Endothelial cell of umbilical vein (primary cell): ENCODE data around the gene IRF1. TPM values are rescaled to one million over a fixed set of nuclear protein-coding genes. Genes with fewer than 3 reads are reported as not detected.

ENCODE experiments used
- BruUV-seq: library from RNA; stranded (reverse); fragments of 400-500 nt; replicated peaks from 2 replicates; lab custom pipeline; 2021; lab: Mats Ljungman, UMichigan
- CTCF ChIA-PET: fragments of 300-600, 350-600 bp; sonication (Branson Sonifier 250); formaldehyde crosslinking; loops from one replicate; lab custom pipeline; 2021; ENCODE audit warnings: antibody characterized with exemption, inconsistent platforms; lab: Charles Lee
- POLR2A ChIA-PET: fragments of 300-600, 350-600 bp; sonication (Branson Sonifier 250); formaldehyde crosslinking; loops from one replicate; lab custom pipeline; 2021; ENCODE audit warnings: antibody characterized with exemption, inconsistent platforms; lab: Charles Lee
- DNase-seq: peaks from one replicate; pipeline ENCODE4 v3.0.0-alpha.2; 2011; ENCODE audit warnings: low read depth, low spot score
- FAIRE-seq: peaks from 2 replicates; lab custom pipeline; 2011; peaks lifted over from hg19 to GRCh38; lab: Jason Lieb, UNC
- H2AFZ ChIP-seq: 2 replicates; pipeline ENCODE4 v1.6.0; 2012; ENCODE audit warnings: low read depth, low read length, control low read depth, inconsistent platforms
- H3K27ac ChIP-seq: 2 replicates; pipeline ENCODE4 v1.5.1; 2011; ENCODE audit warnings: low read depth, mild to moderate bottlenecking, control low read depth, low read length, moderate library complexity; ENCODE audit not compliant: insufficient read depth
- H3K27me3 ChIP-seq, 2 experiments: 2 replicates each; pipeline versions ENCODE4 v1.6.0 to v1.6.1; 2011; ENCODE audit warnings: low read length in 2 of 2, mixed read lengths in 1 of 2; ENCODE audit not compliant: control insufficient read depth in 2 of 2, insufficient read depth in 2 of 2
- H3K36me3 ChIP-seq, 2 experiments: 2 replicates in 1 of 2; 3 replicates in 1 of 2; pipeline ENCODE4 v1.5.1; 2011; ENCODE audit warnings: low read length in 2 of 2, mild to moderate bottlenecking in 1 of 2, moderate library complexity in 1 of 2; ENCODE audit not compliant: control insufficient read depth in 2 of 2, insufficient read depth in 2 of 2; ENCODE audit errors: extremely low read depth in 1 of 2
- H3K4me1 ChIP-seq: 3 replicates; pipeline ENCODE4 v1.5.1; 2011; ENCODE audit warnings: mild to moderate bottlenecking, low read length; ENCODE audit not compliant: control insufficient read depth, insufficient read depth; ENCODE audit errors: extremely low read depth
- H3K4me2 ChIP-seq: 2 replicates; pipeline ENCODE4 v1.6.1; 2011; ENCODE audit warnings: low read length, control low read depth, mixed read lengths; ENCODE audit not compliant: insufficient read depth
- H3K4me3 ChIP-seq, 3 experiments: fragments of 200-600 bp in 1 of 3; sonication (generic), shearing (Covaris generic) in 1 of 3; replicated peaks in 1 of 3; 2 replicates each; pipeline ENCODE4 v1.5.1; 2011 to 2016; ENCODE audit warnings: control low read depth in 3 of 3, low read length in 3 of 3, mild to moderate bottlenecking in 2 of 3, inconsistent platforms in 1 of 3, low read depth in 1 of 3, moderate library complexity in 1 of 3; ENCODE audit not compliant: insufficient read depth in 1 of 3
- H3K79me2 ChIP-seq: 2 replicates; pipeline ENCODE4 v1.6.0; 2012; ENCODE audit warnings: low read length, inconsistent platforms; ENCODE audit not compliant: control insufficient read depth, insufficient read depth
- H3K9ac ChIP-seq: replicated peaks from 2 replicates; pipeline ENCODE3; 2011; ENCODE audit warnings: low read length, control low read depth; ENCODE audit not compliant: insufficient read depth; ENCODE audit errors: extremely low read depth
- H3K9me1 ChIP-seq: replicated peaks from 3 replicates; pipeline ENCODE4 v1.6.0; 2011; ENCODE audit warnings: mild to moderate bottlenecking, low read length; ENCODE audit not compliant: control insufficient read depth, insufficient read depth; ENCODE audit errors: extremely low read depth
- H3K9me3 ChIP-seq: replicated peaks from 2 replicates; pipeline ENCODE4 v1.5.1; 2012; ENCODE audit warnings: low read length, inconsistent platforms; ENCODE audit not compliant: control insufficient read depth, insufficient read depth
- H4K20me1 ChIP-seq: replicated peaks from 2 replicates; pipeline ENCODE3; 2011; ENCODE audit warnings: mild to moderate bottlenecking, low read length; ENCODE audit not compliant: control insufficient read depth, insufficient read depth; ENCODE audit errors: extremely low read depth
- EZH2 ChIP-seq: IDR thresholded peaks from 2 replicates; pipeline ENCODE4 v1.6.1; 2012; ENCODE audit warnings: borderline replicate concordance, low read depth, mild to moderate bottlenecking, moderate library complexity, low read length, inconsistent platforms; ENCODE audit not compliant: severe bottlenecking
- FOS ChIP-seq: IDR thresholded peaks from 2 replicates; pipeline ENCODE4 v1.6.1; 2011; ENCODE audit warnings: mild to moderate bottlenecking, low read length, moderate library complexity, borderline replicate concordance; ENCODE audit not compliant: insufficient read depth
- GATA2 ChIP-seq: IDR thresholded peaks from 2 replicates; pipeline ENCODE4 v1.7.0; 2011; ENCODE audit warnings: low read depth, mild to moderate bottlenecking, moderate library complexity, mixed read lengths, low read length; ENCODE audit not compliant: insufficient read length, insufficient read depth
- JUN ChIP-seq: IDR thresholded peaks from 2 replicates; pipeline ENCODE4 v1.6.1; 2011; ENCODE audit warnings: borderline replicate concordance, low read depth; ENCODE audit not compliant: insufficient read length, insufficient read depth
- MYC ChIP-seq: IDR thresholded peaks from one replicate; pipeline ENCODE4 v1.6.1; 2011; ENCODE audit warnings: mild to moderate bottlenecking, low read depth, low read length
- POLR2A ChIP-seq: IDR thresholded peaks from 2 replicates; pipeline ENCODE4 v1.6.1; 2012; ENCODE audit warnings: low read depth, mild to moderate bottlenecking, control low read depth, low read length
- POLR2AphosphoS5 ChIP-seq: IDR thresholded peaks from 2 replicates; pipeline ENCODE4 v1.6.1; 2012; ENCODE audit warnings: low read depth, mild to moderate bottlenecking, control low read depth, low read length, moderate library complexity; ENCODE audit not compliant: insufficient read depth
- dilution Hi-C: fragments of 300-500 bp; cut with MboI; formaldehyde crosslinking; loops from one replicate; pipeline ENCODE4 v1.15.0; 2019; ENCODE audit warnings: low sequenced_read_pairs; ENCODE audit not compliant: extremely low pct_ligation_motif_present
- intact Hi-C: fragments of 100-400 bp; cut with micrococcal nuclease; formaldehyde crosslinking; loops from one replicate; pipeline ENCODE4 v1.10.0; 2022
- polyA plus RNA-seq, 4 experiments: library from polyadenylated mRNA; depleted of rRNA in 3 of 4; stranded (reverse) in 3 of 4; unstranded in 1 of 4; fragments of >200 nt; gene quantifications; 2 replicates each; pipeline versions ENCODE4 v1.2.1 to v1.2.3, GENCODE V29; 2011 to 2012; ENCODE audit warnings: missing spikeins in 1 of 4
- total RNA-seq: library from RNA; stranded (reverse); gene quantifications from 2 replicates; pipeline ENCODE4 v1.2.3, GENCODE V29; 2021
- TF ChIP-seq, protein P1 (sequence below): IDR thresholded peaks from 2 replicates; pipeline ENCODE4 v1.6.1; 2011; ENCODE audit not compliant: insufficient read depth, insufficient read length
- TF ChIP-seq, protein P2 (sequence below), 2 donors: IDR thresholded peaks; 1 replicate in 1 of 2; 2 replicates in 1 of 2; pipeline ENCODE4 v1.5.1; 2011; ENCODE audit warnings: low read length in 2 of 2, mild to moderate bottlenecking in 2 of 2, moderate library complexity in 2 of 2, control low read depth in 1 of 2, inconsistent platforms in 1 of 2, low read depth in 1 of 2; ENCODE audit not compliant: insufficient read depth in 1 of 2; ENCODE audit errors: extremely low read depth in 1 of 2

The IRF1 gene
- total and polyA plus RNA-seq, 2 donors (not counting 3 experiments of a cell fraction or from before 2014, with no cell fraction given) = 12.3 to 28.0 TPM

DNA sequence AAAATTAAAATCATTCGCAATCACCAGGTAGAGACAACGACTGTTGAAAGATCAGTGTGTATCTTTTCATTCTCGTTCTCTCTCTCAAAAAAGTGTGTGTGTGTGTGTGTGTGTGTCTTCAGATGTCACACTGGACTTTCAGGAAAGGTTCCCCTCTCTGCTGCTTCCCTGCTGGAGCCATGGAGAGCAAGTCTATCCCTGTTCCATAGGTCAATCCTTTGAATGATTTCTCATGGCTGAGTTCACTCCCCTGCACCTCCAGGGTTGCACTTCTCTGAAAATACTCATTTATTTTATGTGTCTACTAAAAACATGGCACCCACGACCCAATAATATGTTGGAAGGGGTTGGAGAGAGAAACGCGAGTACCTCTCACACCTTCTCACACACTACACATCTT is 28.2 kb downstream of the IRF1 start:
- no peak overlapping the region for H3K4me2 ChIP-seq
- no peaks in the 10 kb centered on the region for H3K36me3 ChIP-seq
- no peaks in the 10 kb centered on the region for H4K20me1 ChIP-seq
- H3K9ac ChIP-seq = no peak overlapping the region
- H3K9me3 ChIP-seq = no peaks in the 10 kb centered on the region
- no peak overlapping the region for H3K27ac ChIP-seq
- FAIRE-seq (no peak), DNase-seq (no peak)
- no peak overlapping the region for H3K4me3 ChIP-seq
- dilution Hi-C loops = no loop called here
- no peaks in the 10 kb centered on the region for H3K27me3 ChIP-seq
- H2AFZ ChIP-seq = no peak overlapping the region
- peaks cover 34% of the 10 kb centered on the region for H3K4me1 ChIP-seq
- ChIA-PET POLR2A (no interaction called here), CTCF (no interaction called here)
- no TSS peak for BruUV-seq
- H3K79me2 ChIP-seq = no peaks in the 10 kb centered on the region
- no peak for TF ChIP-seq POLR2AphosphoS5
- TF ChIP-seq FOS = no peak
- no peak for TF ChIP-seq EZH2
- TF ChIP-seq POLR2A = no peak
- TF ChIP-seq JUN = no peak
- no peak for TF ChIP-seq GATA2
- no peak for TF ChIP-seq MYC
- TF ChIP-seq, protein P1, sequence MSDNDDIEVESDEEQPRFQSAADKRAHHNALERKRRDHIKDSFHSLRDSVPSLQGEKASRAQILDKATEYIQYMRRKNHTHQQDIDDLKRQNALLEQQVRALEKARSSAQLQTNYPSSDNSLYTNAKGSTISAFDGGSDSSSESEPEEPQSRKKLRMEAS = no peak
- TF ChIP-seq, protein P2, sequence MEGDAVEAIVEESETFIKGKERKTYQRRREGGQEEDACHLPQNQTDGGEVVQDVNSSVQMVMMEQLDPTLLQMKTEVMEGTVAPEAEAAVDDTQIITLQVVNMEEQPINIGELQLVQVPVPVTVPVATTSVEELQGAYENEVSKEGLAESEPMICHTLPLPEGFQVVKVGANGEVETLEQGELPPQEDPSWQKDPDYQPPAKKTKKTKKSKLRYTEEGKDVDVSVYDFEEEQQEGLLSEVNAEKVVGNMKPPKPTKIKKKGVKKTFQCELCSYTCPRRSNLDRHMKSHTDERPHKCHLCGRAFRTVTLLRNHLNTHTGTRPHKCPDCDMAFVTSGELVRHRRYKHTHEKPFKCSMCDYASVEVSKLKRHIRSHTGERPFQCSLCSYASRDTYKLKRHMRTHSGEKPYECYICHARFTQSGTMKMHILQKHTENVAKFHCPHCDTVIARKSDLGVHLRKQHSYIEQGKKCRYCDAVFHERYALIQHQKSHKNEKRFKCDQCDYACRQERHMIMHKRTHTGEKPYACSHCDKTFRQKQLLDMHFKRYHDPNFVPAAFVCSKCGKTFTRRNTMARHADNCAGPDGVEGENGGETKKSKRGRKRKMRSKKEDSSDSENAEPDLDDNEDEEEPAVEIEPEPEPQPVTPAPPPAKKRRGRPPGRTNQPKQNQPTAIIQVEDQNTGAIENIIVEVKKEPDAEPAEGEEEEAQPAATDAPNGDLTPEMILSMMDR (IDR thresholded peaks at IDR 0.05; ENCODE audit: extremely low read depth in 1 of 2, insufficient read depth in 1 of 2, low read depth in 1 of 2, low read length in 2 of 2) = no peak
- intact Hi-C loops = no loop called here
- no peaks in the 10 kb centered on the region for H3K9me1 ChIP-seq
